ENCODE measurements around the gene VPS26B.

- TF ChIP-seq CTCF (IDR thresholded peaks at IDR 0.05) (no peak), POLR2A (IDR thresholded peaks at IDR 0.05) (no peak), EP300 (IDR thresholded peaks at IDR 0.05) (no peak)
Observed at GRCh38 chr11:134228625-134229024, 4.2 kb downstream of the VPS26B start.
